A549 (cell line): ENCODE data around the gene PFN3.

Experiments used
- BCL3 ChIP-seq: fragments of >200 bp; sonication (Bioruptor Twin); formaldehyde crosslinking; IDR thresholded peaks from 3 replicates; pipeline ENCODE4 v1.6.1; 2016
- CEBPB ChIP-seq, 2 experiments: fragments of >200 bp in 1 of 2; sonication (Bioruptor Twin) in 1 of 2; formaldehyde crosslinking in 1 of 2; IDR thresholded peaks; 2 replicates each; pipeline ENCODE4 v1.6.1; 2012 to 2016
- CHD4 ChIP-seq: fragments of 200-600 bp; sonication (generic); IDR thresholded peaks from 2 replicates; pipeline ENCODE4 v1.6.1; 2016; ENCODE audit warnings: antibody characterized with exemption, mild to moderate bottlenecking, borderline replicate concordance
- EP300 ChIP-seq, 2 experiments: fragments of >200 bp; sonication (Bioruptor Twin); formaldehyde crosslinking; IDR thresholded peaks; 2 replicates in 1 of 2; 3 replicates in 1 of 2; pipeline ENCODE4 v1.6.1; 2016 to 2017
- MYC ChIP-seq: IDR thresholded peaks from 2 replicates; pipeline ENCODE4 v1.6.1; 2012; ENCODE audit warnings: mild to moderate bottlenecking, inconsistent platforms, low read length, improper control_type of control experiment, borderline replicate concordance
- PHF8 ChIP-seq: fragments of 200-600 bp; sonication (generic); IDR thresholded peaks from 2 replicates; pipeline ENCODE4 v1.6.1; 2016; ENCODE audit warnings: low read depth, mild to moderate bottlenecking, antibody characterized with exemption, moderate library complexity, borderline replicate concordance
- POLR2A ChIP-seq: IDR thresholded peaks from 2 replicates; pipeline ENCODE4 v1.6.1; 2012; ENCODE audit warnings: mild to moderate bottlenecking, low read length
- RAD21 ChIP-seq, 2 experiments: fragments of >200 bp in 1 of 2; sonication (Bioruptor Twin) in 1 of 2; formaldehyde crosslinking in 1 of 2; IDR thresholded peaks in 1 of 2; conservative IDR thresholded peaks in 1 of 2; 2 replicates in 1 of 2; 3 replicates in 1 of 2; pipeline ENCODE4 v1.6.1; 2012 to 2018; ENCODE audit warnings: inconsistent platforms in 1 of 2
- RFX5 ChIP-seq: fragments of 450-650 bp; IDR thresholded peaks from 2 replicates; pipeline ENCODE4 v1.7.1; 2014; ENCODE audit warnings: antibody characterized with exemption, mild to moderate bottlenecking, moderate library complexity
- SREBF2 ChIP-seq: fragments of 450-650 bp; IDR thresholded peaks from 2 replicates; pipeline ENCODE4 v1.6.1; 2014; ENCODE audit warnings: mild to moderate bottlenecking, moderate library complexity
- TF ChIP-seq, protein P1 (sequence below): IDR thresholded peaks from 2 replicates; pipeline ENCODE4 v1.6.1; 2012
- TF ChIP-seq, protein P2 (sequence below): fragments of 200-600 bp; sonication (generic); IDR thresholded peaks from 2 replicates; pipeline ENCODE4 v1.6.1; 2016; ENCODE audit warnings: antibody characterized with exemption, mild to moderate bottlenecking, moderate library complexity
- TF ChIP-seq, protein P3 (sequence below): IDR thresholded peaks from 2 replicates; pipeline ENCODE4 v1.6.1; 2012; ENCODE audit warnings: low read depth, borderline replicate concordance
- TF ChIP-seq, protein P4 (sequence below): fragments of >200 bp; sonication (Bioruptor Twin); formaldehyde crosslinking; IDR thresholded peaks from 3 replicates; pipeline ENCODE4 v1.5.1; 2016

- TF ChIP-seq, protein P1, sequence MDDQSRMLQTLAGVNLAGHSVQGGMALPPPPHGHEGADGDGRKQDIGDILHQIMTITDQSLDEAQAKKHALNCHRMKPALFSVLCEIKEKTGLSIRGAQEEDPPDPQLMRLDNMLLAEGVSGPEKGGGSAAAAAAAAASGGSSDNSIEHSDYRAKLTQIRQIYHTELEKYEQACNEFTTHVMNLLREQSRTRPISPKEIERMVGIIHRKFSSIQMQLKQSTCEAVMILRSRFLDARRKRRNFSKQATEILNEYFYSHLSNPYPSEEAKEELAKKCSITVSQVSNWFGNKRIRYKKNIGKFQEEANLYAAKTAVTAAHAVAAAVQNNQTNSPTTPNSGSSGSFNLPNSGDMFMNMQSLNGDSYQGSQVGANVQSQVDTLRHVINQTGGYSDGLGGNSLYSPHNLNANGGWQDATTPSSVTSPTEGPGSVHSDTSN, result no peak
- TF ChIP-seq RAD21 (conservative IDR thresholded peaks at IDR 0.05 in 1 of 2, IDR thresholded peaks at IDR 0.05 in 1 of 2) (no peak), RFX5 (no peak), CHD4 (no peak), EP300 (IDR thresholded peaks at IDR 0.05) (no peak; a peak in 1 of 5 replicates), MYC (peak; percentile 90; the same call in 1 of the 2 replicates), CEBPB (IDR thresholded peaks at IDR 0.05) (no peak), POLR2A (peak; percentile 64), SREBF2 (no peak), PHF8 (no peak), BCL3 (no peak)
- TF ChIP-seq, protein P2, sequence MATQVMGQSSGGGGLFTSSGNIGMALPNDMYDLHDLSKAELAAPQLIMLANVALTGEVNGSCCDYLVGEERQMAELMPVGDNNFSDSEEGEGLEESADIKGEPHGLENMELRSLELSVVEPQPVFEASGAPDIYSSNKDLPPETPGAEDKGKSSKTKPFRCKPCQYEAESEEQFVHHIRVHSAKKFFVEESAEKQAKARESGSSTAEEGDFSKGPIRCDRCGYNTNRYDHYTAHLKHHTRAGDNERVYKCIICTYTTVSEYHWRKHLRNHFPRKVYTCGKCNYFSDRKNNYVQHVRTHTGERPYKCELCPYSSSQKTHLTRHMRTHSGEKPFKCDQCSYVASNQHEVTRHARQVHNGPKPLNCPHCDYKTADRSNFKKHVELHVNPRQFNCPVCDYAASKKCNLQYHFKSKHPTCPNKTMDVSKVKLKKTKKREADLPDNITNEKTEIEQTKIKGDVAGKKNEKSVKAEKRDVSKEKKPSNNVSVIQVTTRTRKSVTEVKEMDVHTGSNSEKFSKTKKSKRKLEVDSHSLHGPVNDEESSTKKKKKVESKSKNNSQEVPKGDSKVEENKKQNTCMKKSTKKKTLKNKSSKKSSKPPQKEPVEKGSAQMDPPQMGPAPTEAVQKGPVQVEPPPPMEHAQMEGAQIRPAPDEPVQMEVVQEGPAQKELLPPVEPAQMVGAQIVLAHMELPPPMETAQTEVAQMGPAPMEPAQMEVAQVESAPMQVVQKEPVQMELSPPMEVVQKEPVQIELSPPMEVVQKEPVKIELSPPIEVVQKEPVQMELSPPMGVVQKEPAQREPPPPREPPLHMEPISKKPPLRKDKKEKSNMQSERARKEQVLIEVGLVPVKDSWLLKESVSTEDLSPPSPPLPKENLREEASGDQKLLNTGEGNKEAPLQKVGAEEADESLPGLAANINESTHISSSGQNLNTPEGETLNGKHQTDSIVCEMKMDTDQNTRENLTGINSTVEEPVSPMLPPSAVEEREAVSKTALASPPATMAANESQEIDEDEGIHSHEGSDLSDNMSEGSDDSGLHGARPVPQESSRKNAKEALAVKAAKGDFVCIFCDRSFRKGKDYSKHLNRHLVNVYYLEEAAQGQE, result no peak
- TF ChIP-seq, protein P3, sequence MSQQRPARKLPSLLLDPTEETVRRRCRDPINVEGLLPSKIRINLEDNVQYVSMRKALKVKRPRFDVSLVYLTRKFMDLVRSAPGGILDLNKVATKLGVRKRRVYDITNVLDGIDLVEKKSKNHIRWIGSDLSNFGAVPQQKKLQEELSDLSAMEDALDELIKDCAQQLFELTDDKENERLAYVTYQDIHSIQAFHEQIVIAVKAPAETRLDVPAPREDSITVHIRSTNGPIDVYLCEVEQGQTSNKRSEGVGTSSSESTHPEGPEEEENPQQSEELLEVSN, result peak; percentile 79
- TF ChIP-seq, protein P4, sequence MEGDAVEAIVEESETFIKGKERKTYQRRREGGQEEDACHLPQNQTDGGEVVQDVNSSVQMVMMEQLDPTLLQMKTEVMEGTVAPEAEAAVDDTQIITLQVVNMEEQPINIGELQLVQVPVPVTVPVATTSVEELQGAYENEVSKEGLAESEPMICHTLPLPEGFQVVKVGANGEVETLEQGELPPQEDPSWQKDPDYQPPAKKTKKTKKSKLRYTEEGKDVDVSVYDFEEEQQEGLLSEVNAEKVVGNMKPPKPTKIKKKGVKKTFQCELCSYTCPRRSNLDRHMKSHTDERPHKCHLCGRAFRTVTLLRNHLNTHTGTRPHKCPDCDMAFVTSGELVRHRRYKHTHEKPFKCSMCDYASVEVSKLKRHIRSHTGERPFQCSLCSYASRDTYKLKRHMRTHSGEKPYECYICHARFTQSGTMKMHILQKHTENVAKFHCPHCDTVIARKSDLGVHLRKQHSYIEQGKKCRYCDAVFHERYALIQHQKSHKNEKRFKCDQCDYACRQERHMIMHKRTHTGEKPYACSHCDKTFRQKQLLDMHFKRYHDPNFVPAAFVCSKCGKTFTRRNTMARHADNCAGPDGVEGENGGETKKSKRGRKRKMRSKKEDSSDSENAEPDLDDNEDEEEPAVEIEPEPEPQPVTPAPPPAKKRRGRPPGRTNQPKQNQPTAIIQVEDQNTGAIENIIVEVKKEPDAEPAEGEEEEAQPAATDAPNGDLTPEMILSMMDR, result no peak
These were observed 47.3 kb upstream of the PFN3 start for GRCh38 chr5:177447611-177448243.
